ENCODE results near the gene SIN3A. TPM values are rescaled to one million over a fixed set of nuclear protein-coding genes. Genes with fewer than 3 reads are reported as not detected.

Gene SIN3A
- total and polyA plus RNA-seq, 2 donors (not counting 1 experiment from before 2014, with no cell fraction given): 23.0 to 27.2 TPM

DNA sequence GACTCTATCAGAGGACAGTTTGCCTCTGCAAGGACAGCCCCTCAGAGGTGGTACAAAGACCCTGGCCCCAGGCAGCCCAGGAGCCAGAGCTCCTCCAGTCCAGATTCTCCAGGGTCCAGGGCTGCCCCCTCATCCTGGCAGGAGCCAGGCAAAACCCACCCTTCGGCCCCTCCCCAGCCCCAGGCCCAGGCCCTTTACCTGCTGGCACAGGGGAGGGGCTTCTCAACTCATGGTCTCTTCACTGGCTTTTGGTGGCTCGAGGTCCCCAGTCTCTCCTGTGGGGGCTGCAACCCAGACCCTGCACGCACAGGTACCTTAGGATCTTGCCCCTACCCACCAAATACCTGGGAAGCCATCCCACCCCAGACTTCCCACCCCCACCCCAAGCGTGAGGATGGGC is 96.1 kb downstream of the SIN3A start:
- H3K79me2 ChIP-seq (ENCODE audit: control insufficient read depth, insufficient read depth, low read length): no peaks in the 10 kb centered on the region
- H3K4me1 ChIP-seq (ENCODE audit: control insufficient read depth, extremely low read depth, insufficient read depth, low read length): no peaks in the 10 kb centered on the region
- H2AFZ ChIP-seq (ENCODE audit: low read length): no peak overlapping the region
- no peaks in the 10 kb centered on the region for H3K9me3 ChIP-seq (ENCODE audit: control insufficient read depth, insufficient read depth, low read depth, low read length)
- no peaks in the 10 kb centered on the region for H4K20me1 ChIP-seq (ENCODE audit: control insufficient read depth, extremely low read depth, insufficient read depth, low read length)
- no peak overlapping the region for H3K4me3 ChIP-seq (replicated peaks in 1 of 4; ENCODE audit: control extremely low read depth in 1 of 4, insufficient read depth in 1 of 4, low read depth in 3 of 4, low read length in 4 of 4)
- no peaks in the 10 kb centered on the region for H3K27me3 ChIP-seq (ENCODE audit: control insufficient read depth, insufficient read depth, low read length)
- TF ChIP-seq EZH2 (IDR thresholded peaks at IDR 0.05; ENCODE audit: low read length, missing control alignments): no peak
- TF ChIP-seq CTCF (conservative IDR thresholded peaks at IDR 0.05 in 1 of 2, IDR thresholded peaks at IDR 0.05 in 1 of 2; ENCODE audit: low read depth in 1 of 2, low read length in 2 of 2): no peak
- no peak overlapping the region for H3K9ac ChIP-seq (ENCODE audit: insufficient read depth, low read length)
- no peak for DNase-seq (ENCODE audit: low read depth in 2 of 2)
- no peak overlapping the region for H3K27ac ChIP-seq (ENCODE audit: insufficient read depth, low read length)
- H3K36me3 ChIP-seq (ENCODE audit: control insufficient read depth, insufficient read depth, low read length): peaks cover 18% of the 10 kb centered on the region
- H3K4me2 ChIP-seq (ENCODE audit: extremely low read depth, insufficient read depth, low read length): no peak overlapping the region

- Histone ChIP-seq H3K4me1 (ENCODE audit: control insufficient read depth, extremely low read depth, insufficient read depth, low read length) (no peaks in the 10 kb centered on the region), H3K9ac (ENCODE audit: insufficient read depth, low read length) (no peak overlapping the region), H3K36me3 (ENCODE audit: control insufficient read depth, insufficient read depth, low read length) (peaks cover 11% of the 10 kb centered on the region), H3K27me3 (ENCODE audit: control insufficient read depth, insufficient read depth, low read length) (no peaks in the 10 kb centered on the region), H3K4me2 (ENCODE audit: extremely low read depth, insufficient read depth, low read length) (no peak overlapping the region), H3K9me3 (ENCODE audit: control insufficient read depth, insufficient read depth, low read depth, low read length) (no peaks in the 10 kb centered on the region), H4K20me1 (ENCODE audit: control insufficient read depth, extremely low read depth, insufficient read depth, low read length) (no peaks in the 10 kb centered on the region), H3K27ac (ENCODE audit: insufficient read depth, low read length) (no peak overlapping the region), H2AFZ (ENCODE audit: low read length) (no peak overlapping the region), H3K4me3 (replicated peaks in 1 of 4; ENCODE audit: control extremely low read depth in 1 of 4, insufficient read depth in 1 of 4, low read depth in 3 of 4, low read length in 4 of 4) (no peak overlapping the region), H3K79me2 (ENCODE audit: control insufficient read depth, insufficient read depth, low read length) (no peaks in the 10 kb centered on the region)
- DNase-seq (ENCODE audit: low read depth in 2 of 2): no peak
- TF ChIP-seq EZH2 (IDR thresholded peaks at IDR 0.05; ENCODE audit: low read length, missing control alignments): no peak
- TF ChIP-seq CTCF (conservative IDR thresholded peaks at IDR 0.05 in 1 of 2, IDR thresholded peaks at IDR 0.05 in 1 of 2; ENCODE audit: low read depth in 1 of 2, low read length in 2 of 2): no peak
These were observed 97.0 kb downstream of the SIN3A start for GRCh38 chr15:75354454-75354853.

DNA sequence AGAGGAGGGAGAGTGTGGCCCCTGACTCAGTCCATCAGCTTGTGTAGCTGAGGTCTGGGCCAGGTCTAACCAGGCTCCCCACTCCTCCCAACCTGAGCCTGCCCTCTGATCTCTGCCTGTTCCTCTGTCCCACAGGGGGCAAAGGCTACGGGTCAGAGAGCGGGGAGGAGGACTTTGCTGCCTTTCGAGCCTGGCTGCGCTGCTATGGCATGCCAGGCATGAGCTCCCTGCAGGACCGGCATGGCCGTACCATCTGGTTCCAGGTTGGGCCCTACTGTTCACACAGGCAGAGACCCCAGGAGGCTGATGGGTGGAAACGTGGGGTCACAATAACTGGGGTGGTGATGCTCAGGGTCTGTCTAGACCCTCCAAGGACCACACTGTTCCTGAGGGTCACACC is 97.9 kb downstream of the SIN3A start:
- Histone ChIP-seq H2AFZ (ENCODE audit: low read length) (no peak overlapping the region), H4K20me1 (ENCODE audit: control insufficient read depth, extremely low read depth, insufficient read depth, low read length) (no peaks in the 10 kb centered on the region), H3K9me3 (ENCODE audit: control insufficient read depth, insufficient read depth, low read depth, low read length) (no peaks in the 10 kb centered on the region), H3K4me3 (replicated peaks in 1 of 4; ENCODE audit: control extremely low read depth in 1 of 4, insufficient read depth in 1 of 4, low read depth in 3 of 4, low read length in 4 of 4) (no peak overlapping the region), H3K4me2 (ENCODE audit: extremely low read depth, insufficient read depth, low read length) (no peak overlapping the region), H3K79me2 (ENCODE audit: control insufficient read depth, insufficient read depth, low read length) (no peaks in the 10 kb centered on the region), H3K27ac (ENCODE audit: insufficient read depth, low read length) (no peak overlapping the region), H3K4me1 (ENCODE audit: control insufficient read depth, extremely low read depth, insufficient read depth, low read length) (no peaks in the 10 kb centered on the region), H3K36me3 (ENCODE audit: control insufficient read depth, insufficient read depth, low read length) (peaks cover 8% of the 10 kb centered on the region), H3K9ac (ENCODE audit: insufficient read depth, low read length) (no peak overlapping the region), H3K27me3 (ENCODE audit: control insufficient read depth, insufficient read depth, low read length) (peaks cover 3% of the 10 kb centered on the region)
- TF ChIP-seq EZH2 (IDR thresholded peaks at IDR 0.05; ENCODE audit: low read length, missing control alignments) (no peak), CTCF (conservative IDR thresholded peaks at IDR 0.05 in 1 of 2, IDR thresholded peaks at IDR 0.05 in 1 of 2; ENCODE audit: low read depth in 1 of 2, low read length in 2 of 2) (no peak)
- DNase-seq (ENCODE audit: low read depth in 2 of 2): no peak
